ENCODE data around the gene BAZ1A.

DNA sequence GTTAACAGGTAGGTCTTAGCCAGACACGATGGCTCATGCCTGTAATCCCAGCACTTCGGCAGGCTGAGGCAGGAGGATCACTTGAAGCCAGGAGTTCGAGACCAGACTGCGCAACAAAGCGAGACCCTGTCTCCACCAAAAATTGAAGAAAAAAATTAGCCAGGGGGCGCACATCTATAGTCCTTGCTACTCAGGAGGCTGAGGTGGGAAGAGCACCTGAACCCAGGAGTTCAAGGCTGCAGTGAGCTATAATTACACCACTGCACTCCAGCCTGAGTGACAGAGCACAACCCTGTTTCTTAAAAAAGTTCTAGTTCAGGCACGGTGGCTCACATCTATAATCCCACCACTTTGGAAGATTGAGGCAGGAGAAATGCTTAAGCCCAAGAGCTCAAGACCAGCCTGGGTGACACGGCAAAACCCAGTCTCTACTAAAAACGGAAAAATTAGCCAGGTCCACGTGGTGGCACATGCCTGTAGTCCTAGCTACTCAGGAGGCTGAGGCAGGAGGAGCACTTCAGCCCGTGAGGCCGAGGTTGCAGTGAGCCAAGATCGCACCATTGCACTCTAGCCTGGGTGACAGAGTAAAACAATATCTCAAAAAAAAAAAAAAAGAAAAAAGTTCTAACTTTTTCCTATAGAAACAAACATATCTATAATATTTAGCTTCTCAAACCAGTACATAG, 9.1 kb downstream of the BAZ1A start:
- TF ChIP-seq CTCF (IDR thresholded peaks at IDR 0.05; ENCODE audit: poor library complexity, severe bottlenecking): no peak
- no peak for TF ChIP-seq EZH2 (IDR thresholded peaks at IDR 0.05; ENCODE audit: borderline replicate concordance, insufficient read depth, low read length, poor library complexity, severe bottlenecking)
- TF ChIP-seq POLR2AphosphoS5 (IDR thresholded peaks at IDR 0.05): no peak
- TF ChIP-seq, protein P1, sequence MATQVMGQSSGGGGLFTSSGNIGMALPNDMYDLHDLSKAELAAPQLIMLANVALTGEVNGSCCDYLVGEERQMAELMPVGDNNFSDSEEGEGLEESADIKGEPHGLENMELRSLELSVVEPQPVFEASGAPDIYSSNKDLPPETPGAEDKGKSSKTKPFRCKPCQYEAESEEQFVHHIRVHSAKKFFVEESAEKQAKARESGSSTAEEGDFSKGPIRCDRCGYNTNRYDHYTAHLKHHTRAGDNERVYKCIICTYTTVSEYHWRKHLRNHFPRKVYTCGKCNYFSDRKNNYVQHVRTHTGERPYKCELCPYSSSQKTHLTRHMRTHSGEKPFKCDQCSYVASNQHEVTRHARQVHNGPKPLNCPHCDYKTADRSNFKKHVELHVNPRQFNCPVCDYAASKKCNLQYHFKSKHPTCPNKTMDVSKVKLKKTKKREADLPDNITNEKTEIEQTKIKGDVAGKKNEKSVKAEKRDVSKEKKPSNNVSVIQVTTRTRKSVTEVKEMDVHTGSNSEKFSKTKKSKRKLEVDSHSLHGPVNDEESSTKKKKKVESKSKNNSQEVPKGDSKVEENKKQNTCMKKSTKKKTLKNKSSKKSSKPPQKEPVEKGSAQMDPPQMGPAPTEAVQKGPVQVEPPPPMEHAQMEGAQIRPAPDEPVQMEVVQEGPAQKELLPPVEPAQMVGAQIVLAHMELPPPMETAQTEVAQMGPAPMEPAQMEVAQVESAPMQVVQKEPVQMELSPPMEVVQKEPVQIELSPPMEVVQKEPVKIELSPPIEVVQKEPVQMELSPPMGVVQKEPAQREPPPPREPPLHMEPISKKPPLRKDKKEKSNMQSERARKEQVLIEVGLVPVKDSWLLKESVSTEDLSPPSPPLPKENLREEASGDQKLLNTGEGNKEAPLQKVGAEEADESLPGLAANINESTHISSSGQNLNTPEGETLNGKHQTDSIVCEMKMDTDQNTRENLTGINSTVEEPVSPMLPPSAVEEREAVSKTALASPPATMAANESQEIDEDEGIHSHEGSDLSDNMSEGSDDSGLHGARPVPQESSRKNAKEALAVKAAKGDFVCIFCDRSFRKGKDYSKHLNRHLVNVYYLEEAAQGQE (IDR thresholded peaks at IDR 0.05; ENCODE audit: borderline replicate concordance): no peak
